ENCODE results near the gene CEP44.
"Not testable (repeated sequence)": the region's sequence is repeated elsewhere in the genome, so short reads cannot be mapped to it uniquely, and the experiment has no call there.

The CEP44 gene

GRCh38 chr4:174316954-174317353 is 33.2 kb downstream of the CEP44 start:
- no peak overlapping the region for H3K4me3 ChIP-seq (ENCODE audit: low read length)
- DNase-seq (ENCODE audit: low read depth, low spot score): no peak

GRCh38 chr4:174317531-174317930 is 33.8 kb downstream of the CEP44 start:
- no peak for DNase-seq (ENCODE audit: low read depth, low spot score)
- no peak overlapping the region for H3K4me3 ChIP-seq (ENCODE audit: low read length)

- peak; percentile 28 for DNase-seq (ENCODE audit: low read depth, low spot score)
Observed at GRCh38 chr4:174318829-174319764, 35.4 kb downstream of the CEP44 start.

GRCh38 chr4:174320494-174321199 is 36.9 kb downstream of the CEP44 start:
- no peak overlapping the region for H3K4me3 ChIP-seq (ENCODE audit: low read length)
- peak; percentile 8 for DNase-seq (ENCODE audit: low read depth, low spot score)

More at GRCh38 chr4:174318829-174319764, 35.4 kb downstream of the CEP44 start:
- H3K4me3 ChIP-seq (ENCODE audit: low read length): no peak overlapping the region

- H3K4me3 ChIP-seq (ENCODE audit: low read length): no peak overlapping the region
- DNase-seq (ENCODE audit: low read depth, low spot score): no peak
Observed at GRCh38 chr4:174324236-174324635, 40.5 kb downstream of the CEP44 start.

GRCh38 chr4:174324725-174325124 is 41.0 kb downstream of the CEP44 start:
- DNase-seq (ENCODE audit: low read depth, low spot score): no peak
- no peak overlapping the region for H3K4me3 ChIP-seq (ENCODE audit: low read length)

GRCh38 chr4:174332741-174333493 is 49.2 kb downstream of the CEP44 start:
- H3K4me3 ChIP-seq (ENCODE audit: low read length): no peak overlapping the region
- DNase-seq (ENCODE audit: low read depth, low spot score): no peak

GRCh38 chr4:174334628-174335027 is 50.9 kb downstream of the CEP44 start:
- H3K4me3 ChIP-seq (ENCODE audit: low read length): no peak overlapping the region
- DNase-seq (ENCODE audit: low read depth, low spot score): no peak

- no peak for DNase-seq (ENCODE audit: low read depth, low spot score)
Observed at GRCh38 chr4:174340714-174341113, 57.0 kb downstream of the CEP44 start.

GRCh38 chr4:174349156-174349555 is 65.4 kb downstream of the CEP44 start:
- H3K4me3 ChIP-seq (ENCODE audit: low read length): no peak overlapping the region
- DNase-seq (ENCODE audit: low read depth, low spot score): no peak

More at GRCh38 chr4:174340714-174341113, 57.0 kb downstream of the CEP44 start:
- no peak overlapping the region for H3K4me3 ChIP-seq (ENCODE audit: low read length)

- no peak for DNase-seq (ENCODE audit: low read depth, low spot score)
- H3K4me3 ChIP-seq (ENCODE audit: low read length): no peak overlapping the region
Observed at GRCh38 chr4:174352061-174352819, 68.5 kb downstream of the CEP44 start.

GRCh38 chr4:174357321-174357720 is 73.6 kb downstream of the CEP44 start:
- DNase-seq (ENCODE audit: low read depth, low spot score): no peak
- H3K4me3 ChIP-seq (ENCODE audit: low read length): no peak overlapping the region

GRCh38 chr4:174358410-174358809 is 74.7 kb downstream of the CEP44 start:
- no peak overlapping the region for H3K4me3 ChIP-seq (ENCODE audit: low read length)
- no peak for DNase-seq (ENCODE audit: low read depth, low spot score)

GRCh38 chr4:174358829-174359228 is 75.1 kb downstream of the CEP44 start:
- no peak overlapping the region for H3K4me3 ChIP-seq (ENCODE audit: low read length)
- DNase-seq (ENCODE audit: low read depth, low spot score): peak; percentile 37

- DNase-seq (ENCODE audit: low read depth, low spot score): no peak
- no peak overlapping the region for H3K4me3 ChIP-seq (ENCODE audit: low read length)
Observed at GRCh38 chr4:174362340-174362739, 78.6 kb downstream of the CEP44 start.

- DNase-seq (ENCODE audit: low read depth, low spot score); H3K4me3 ChIP-seq (ENCODE audit: low read length): not testable (repeated sequence)
Observed at GRCh38 chr4:174363782-174364181, 80.1 kb downstream of the CEP44 start.

GRCh38 chr4:174365018-174365587 is 81.4 kb downstream of the CEP44 start:
- peak; percentile 36 for DNase-seq (ENCODE audit: low read depth, low spot score)
- H3K4me3 ChIP-seq (ENCODE audit: low read length): no peak overlapping the region

GRCh38 chr4:174369985-174370384 is 86.3 kb downstream of the CEP44 start:
- no peak for DNase-seq (ENCODE audit: low read depth, low spot score)
- no peak overlapping the region for H3K4me3 ChIP-seq (ENCODE audit: low read length)
